Ascending aorta (tissue), 2 donors: ENCODE data around the gene KIF25. TPM values are rescaled to one million over a fixed set of nuclear protein-coding genes. Genes with fewer than 3 reads are reported as not detected.

ENCODE experiments used
- DNase-seq, 2 donors: peaks; one replicate each; pipeline ENCODE4 v3.0.0-alpha.2; 2019; ENCODE audit warnings: low spot score in 2 of 2
- H3K27ac ChIP-seq, 2 donors: fragments of 200-600 bp; sonication (generic); one replicate each; pipeline ENCODE4 v1.5.1; 2016 to 2017; ENCODE audit warnings: mild to moderate bottlenecking in 1 of 2
- H3K27me3 ChIP-seq: fragments of 200-600 bp; sonication (generic); one replicate; pipeline ENCODE4 v1.5.1; 2017
- H3K36me3 ChIP-seq, 2 donors: fragments of 200-600 bp; sonication (generic); one replicate each; pipeline ENCODE4 v1.5.1; 2016
- H3K4me1 ChIP-seq, 2 donors: fragments of 200-600 bp; sonication (generic); one replicate each; pipeline ENCODE4 v1.5.1; 2016 to 2017; ENCODE audit warnings: mild to moderate bottlenecking in 1 of 2
- H3K4me3 ChIP-seq, 2 donors: fragments of 200-600 bp; sonication (generic); one replicate each; pipeline ENCODE4 v1.5.1; 2016 to 2017; ENCODE audit warnings: mild to moderate bottlenecking in 1 of 2
- H3K9me3 ChIP-seq, 2 donors: fragments of 200-600 bp; sonication (generic); one replicate each; pipeline ENCODE4 v1.5.1; 2016
- CTCF ChIP-seq, 3 experiments: fragments of 200-600 bp in 2 of 3; fragments of 450-650 bp in 1 of 3; sonication (generic) in 2 of 3; IDR thresholded peaks; one replicate each; pipeline ENCODE4 v1.5.1; 2016 to 2019; ENCODE audit warnings: antibody characterized with exemption in 3 of 3, mild to moderate bottlenecking in 1 of 3, moderate library complexity in 1 of 3
- intact Hi-C: fragments of 100-400 bp; cut with DNase I; formaldehyde crosslinking; loops from one replicate; pipeline ENCODE4 v1.15.1; 2023
- total RNA-seq: library from RNA; depleted of rRNA; stranded (reverse); fragments of >200 nt; gene quantifications from one replicate; pipeline ENCODE4 v1.1.0, GENCODE V29; 2016

The KIF25 gene
- total RNA-seq, 1 donor from 2014 or later, result not detected

- intact Hi-C loops, result no loop called here
- Histone ChIP-seq H3K4me3 (no peak overlapping the region), H3K4me1 (no peaks in the 10 kb centered on the region), H3K27me3 (no peaks in the 10 kb centered on the region), H3K27ac (no peak overlapping the region), H3K9me3 (no peaks in the 10 kb centered on the region), H3K36me3 (no peaks in the 10 kb centered on the region)
- DNase-seq, result no peak
- no peak for TF ChIP-seq CTCF (IDR thresholded peaks at IDR 0.05)
Observed at GRCh38 chr6:168021581-168021980, 24.1 kb downstream of the KIF25 start.

- Histone ChIP-seq H3K27me3 (no peaks in the 10 kb centered on the region), H3K4me3 (no peak overlapping the region), H3K36me3 (no peaks in the 10 kb centered on the region), H3K27ac (no peak overlapping the region), H3K9me3 (no peaks in the 10 kb centered on the region), H3K4me1 (no peaks in the 10 kb centered on the region)
- no peak for TF ChIP-seq CTCF (IDR thresholded peaks at IDR 0.05)
- no peak for DNase-seq
- intact Hi-C loops, result no loop called here
Observed at GRCh38 chr6:168022488-168023321, 25.2 kb downstream of the KIF25 start.

GRCh38 chr6:168024951-168025510, 27.6 kb downstream of the KIF25 start:
- H3K9me3 ChIP-seq, result no peaks in the 10 kb centered on the region
- intact Hi-C loops, result no loop called here
- H3K27me3 ChIP-seq, result no peaks in the 10 kb centered on the region
- H3K27ac ChIP-seq, result no peak overlapping the region
- no peak for DNase-seq
- no peaks in the 10 kb centered on the region for H3K4me1 ChIP-seq
- TF ChIP-seq CTCF (IDR thresholded peaks at IDR 0.05), result no peak
- H3K36me3 ChIP-seq, result no peaks in the 10 kb centered on the region
- H3K4me3 ChIP-seq, result no peak overlapping the region

GRCh38 chr6:168025831-168026710, 28.6 kb downstream of the KIF25 start:
- no peak for DNase-seq
- no peak for TF ChIP-seq CTCF (IDR thresholded peaks at IDR 0.05)
- no peak overlapping the region for H3K27ac ChIP-seq

GRCh38 chr6:168026925-168027324, 29.5 kb downstream of the KIF25 start:
- no peaks in the 10 kb centered on the region for H3K9me3 ChIP-seq
- no peaks in the 10 kb centered on the region for H3K4me1 ChIP-seq
- intact Hi-C loops, result no loop called here
- DNase-seq, result no peak
- no peaks in the 10 kb centered on the region for H3K27me3 ChIP-seq
- H3K4me3 ChIP-seq, result no peak overlapping the region
- H3K36me3 ChIP-seq, result no peaks in the 10 kb centered on the region
- no peak overlapping the region for H3K27ac ChIP-seq
- TF ChIP-seq CTCF (IDR thresholded peaks at IDR 0.05), result no peak

More at GRCh38 chr6:168025831-168026710, 28.6 kb downstream of the KIF25 start:
- no peaks in the 10 kb centered on the region for H3K36me3 ChIP-seq
- no peaks in the 10 kb centered on the region for H3K27me3 ChIP-seq
- H3K4me1 ChIP-seq, result no peaks in the 10 kb centered on the region
- intact Hi-C loops, result no loop called here
- no peaks in the 10 kb centered on the region for H3K9me3 ChIP-seq
- H3K4me3 ChIP-seq, result no peak overlapping the region
